Stimulated activated CD4-positive, alpha-beta T cell treated with anti-CD3 and anti-CD28 coated beads, Interleukin-4, amount 100 ng/mL, for 48 hours (primary cell): ENCODE data around the gene PTPRD.

Experiments
- DNase-seq, 2 donors: peaks; one replicate each; pipeline ENCODE4 v3.0.0-alpha.2; 2020; ENCODE audit warnings: low read depth in 2 of 2

PTPRD gene

GRCh38 chr9:9892217-9892616 is 720.6 kb downstream of the PTPRD start:
- no peak for DNase-seq

GRCh38 chr9:9881692-9882091 is 731.1 kb downstream of the PTPRD start:
- DNase-seq: no peak

- no peak for DNase-seq
Observed at GRCh38 chr9:9874270-9874669, 738.5 kb downstream of the PTPRD start.

GRCh38 chr9:9862235-9862810 is 750.5 kb downstream of the PTPRD start:
- no peak for DNase-seq

GRCh38 chr9:9855177-9856078 is 757.4 kb downstream of the PTPRD start:
- no peak for DNase-seq

- DNase-seq: no peak
Observed at GRCh38 chr9:9847750-9848149, 765.1 kb downstream of the PTPRD start.

GRCh38 chr9:9846557-9846956 is 766.2 kb downstream of the PTPRD start:
- no peak for DNase-seq

GRCh38 chr9:9820436-9820835 is 792.4 kb downstream of the PTPRD start:
- no peak for DNase-seq

- no peak for DNase-seq
Observed at GRCh38 chr9:9819886-9820285, 792.9 kb downstream of the PTPRD start.

- DNase-seq: no peak
Observed at GRCh38 chr9:9817176-9817575, 795.6 kb downstream of the PTPRD start.

GRCh38 chr9:9804109-9804508 is 808.7 kb downstream of the PTPRD start:
- no peak for DNase-seq

- no peak for DNase-seq
Observed at GRCh38 chr9:9799287-9799686, 813.5 kb downstream of the PTPRD start.

GRCh38 chr9:9792144-9792857 is 820.5 kb downstream of the PTPRD start:
- no peak for DNase-seq

- no peak for DNase-seq
Observed at GRCh38 chr9:9791611-9792010, 821.2 kb downstream of the PTPRD start.

- no peak for DNase-seq
Observed at GRCh38 chr9:9790216-9790872, 822.5 kb downstream of the PTPRD start.

- no peak for DNase-seq
Observed at GRCh38 chr9:9783711-9784110, 829.1 kb downstream of the PTPRD start.

- no peak for DNase-seq
Observed at GRCh38 chr9:9783211-9783610, 829.6 kb downstream of the PTPRD start.

- no peak for DNase-seq
Observed at GRCh38 chr9:9778293-9778692, 834.5 kb downstream of the PTPRD start.

- DNase-seq: no peak
Observed at GRCh38 chr9:9774471-9774870, 838.3 kb downstream of the PTPRD start.

- DNase-seq: no peak
Observed at GRCh38 chr9:9771314-9771713, 841.5 kb downstream of the PTPRD start.

- DNase-seq: no peak
Observed at GRCh38 chr9:9764821-9765220, 848.0 kb downstream of the PTPRD start.

- DNase-seq: no peak
Observed at GRCh38 chr9:9754186-9754585, 858.6 kb downstream of the PTPRD start.
